H1 (cell line): ENCODE measurements around the gene MYH10. TPM values are rescaled to one million over a fixed set of nuclear protein-coding genes. Genes with fewer than 3 reads are reported as not detected.

Source experiments
- CTCF ChIA-PET: fragments of 300-600 bp; sonication (Branson Sonifier 250); formaldehyde crosslinking; loops from one replicate; lab custom pipeline; 2021; ENCODE audit not compliant: partially characterized antibody; lab: Charles Lee
- POLR2A ChIA-PET: fragments of 300-600 bp; sonication (Branson Sonifier 250); formaldehyde crosslinking; loops from one replicate; lab custom pipeline; 2021; ENCODE audit warnings: inconsistent platforms; ENCODE audit not compliant: partially characterized antibody; lab: Charles Lee
- DNase-seq, 2 experiments: peaks; one replicate each; pipeline versions ENCODE4 v3.0.0 to v3.0.0-alpha.2; 2010 to 2022; ENCODE audit warnings: low spot score in 2 of 2, low read depth in 1 of 2, mixed read lengths in 1 of 2
- FAIRE-seq: peaks from 2 replicates; lab custom pipeline; 2011; peaks lifted over from hg19 to GRCh38; lab: Jason Lieb, UNC
- H2AFZ ChIP-seq: 2 replicates; pipeline ENCODE4 v1.8.1; 2012; ENCODE audit warnings: low read length, inconsistent platforms
- H2AK5ac ChIP-seq: 2 replicates; pipeline ENCODE4 v1.6.1; 2013; ENCODE audit warnings: low read depth, low read length
- H2BK120ac ChIP-seq: replicated peaks from 2 replicates; pipeline ENCODE3; 2013; ENCODE audit warnings: low read depth, low read length, inconsistent platforms
- H2BK12ac ChIP-seq: 2 replicates; pipeline ENCODE4 v1.6.1; 2013; ENCODE audit warnings: low read depth, low read length
- H2BK15ac ChIP-seq: 2 replicates; pipeline ENCODE4 v1.6.1; 2013; ENCODE audit warnings: low read length
- H2BK20ac ChIP-seq: 2 replicates; pipeline ENCODE4 v1.6.1; 2013; ENCODE audit warnings: low read length
- H2BK5ac ChIP-seq: 2 replicates; pipeline ENCODE4 v1.6.1; 2013; ENCODE audit warnings: low read depth, low read length
- H3K14ac ChIP-seq: 2 replicates; pipeline ENCODE4 v1.6.1; 2013; ENCODE audit warnings: inconsistent platforms; ENCODE audit not compliant: insufficient read length
- H3K18ac ChIP-seq: 2 replicates; pipeline ENCODE4 v1.6.1; 2013; ENCODE audit warnings: low read length; ENCODE audit errors: extremely low read depth
- H3K23ac ChIP-seq: 2 replicates; pipeline ENCODE4 v1.6.1; 2013; ENCODE audit warnings: inconsistent platforms; ENCODE audit not compliant: insufficient read length
- H3K23me2 ChIP-seq: 2 replicates; pipeline ENCODE4 v1.6.1; 2013; ENCODE audit warnings: low read depth, low read length
- H3K27ac ChIP-seq: 2 replicates; pipeline ENCODE4 v1.6.1; 2011; ENCODE audit warnings: low read depth, low read length, inconsistent platforms
- H3K27me3 ChIP-seq, 4 experiments: replicated peaks in 1 of 4; 1 replicate in 1 of 4; 2 replicates in 3 of 4; pipeline versions ENCODE4 v1.6.1 to v1.8.1; 2011 to 2013; ENCODE audit warnings: low read length in 3 of 4, mild to moderate bottlenecking in 3 of 4, inconsistent platforms in 2 of 4, mixed read lengths in 2 of 4, moderate library complexity in 1 of 4; ENCODE audit not compliant: control insufficient read depth in 3 of 4, insufficient read depth in 3 of 4; ENCODE audit errors: extremely low read depth in 1 of 4
- H3K36me3 ChIP-seq, 4 experiments: 2 replicates each; pipeline versions ENCODE4 v1.6.1 to v1.8.1; 2011 to 2013; ENCODE audit warnings: mild to moderate bottlenecking in 4 of 4, low read length in 3 of 4, moderate library complexity in 2 of 4, control low read depth in 1 of 4, inconsistent platforms in 1 of 4; ENCODE audit not compliant: insufficient read depth in 4 of 4, control insufficient read depth in 2 of 4
- H3K4ac ChIP-seq: replicated peaks from 2 replicates; pipeline ENCODE3; 2013; ENCODE audit warnings: low read length, low read depth, mixed read lengths, inconsistent platforms; ENCODE audit not compliant: insufficient read length
- H3K4me1 ChIP-seq, 4 experiments: replicated peaks in 1 of 4; 1 replicate in 1 of 4; 2 replicates in 3 of 4; pipeline versions ENCODE4 v1.6.1 to v1.8.1; 2011 to 2013; ENCODE audit warnings: low read length in 3 of 4, inconsistent platforms in 2 of 4, mixed read lengths in 1 of 4; ENCODE audit not compliant: insufficient read depth in 4 of 4, control insufficient read depth in 3 of 4
- H3K4me2 ChIP-seq, 2 experiments: 2 replicates each; pipeline versions ENCODE4 v1.6.1 to v1.8.1; 2011 to 2013; ENCODE audit warnings: low read depth in 2 of 2, low read length in 2 of 2, control low read depth in 1 of 2, inconsistent platforms in 1 of 2, mild to moderate bottlenecking in 1 of 2; ENCODE audit not compliant: insufficient read depth in 1 of 2
- H3K4me3 ChIP-seq, 4 experiments: fragments of 200-600, 300-600 bp in 1 of 4; sonication (generic), shearing (Covaris generic), sonication (Bioruptor Twin) in 1 of 4; 2 replicates each; pipeline versions ENCODE4 v1.5.1 to v1.8.1; 2011 to 2016; ENCODE audit warnings: low read length in 4 of 4, low read depth in 3 of 4, control low read depth in 2 of 4, inconsistent platforms in 2 of 4, mild to moderate bottlenecking in 2 of 4, mixed read lengths in 1 of 4, moderate library complexity in 1 of 4; ENCODE audit not compliant: insufficient read depth in 2 of 4; ENCODE audit errors: extremely low read depth in 1 of 4
- H3K56ac ChIP-seq: replicated peaks from 2 replicates; pipeline ENCODE3; 2013; ENCODE audit warnings: low read depth, mild to moderate bottlenecking, mixed read lengths, low read length, inconsistent platforms; ENCODE audit not compliant: insufficient read length
- H3K79me1 ChIP-seq: 2 replicates; pipeline ENCODE4 v1.6.1; 2013; ENCODE audit warnings: low read depth, low read length, control low read depth
- H3K79me2 ChIP-seq, 2 experiments: 2 replicates each; pipeline versions ENCODE4 v1.6.1 to v1.8.1; 2012 to 2013; ENCODE audit warnings: low read length in 2 of 2, mild to moderate bottlenecking in 2 of 2, inconsistent platforms in 1 of 2; ENCODE audit not compliant: insufficient read depth in 2 of 2, control insufficient read depth in 1 of 2
- H3K9ac ChIP-seq, 4 experiments: replicated peaks in 1 of 4; 1 replicate in 1 of 4; 2 replicates in 3 of 4; pipeline versions ENCODE4 v1.6.1 to v1.8.1; 2011 to 2013; ENCODE audit warnings: low read depth in 3 of 4, low read length in 3 of 4, control low read depth in 2 of 4, mild to moderate bottlenecking in 2 of 4, moderate library complexity in 2 of 4, inconsistent platforms in 1 of 4; ENCODE audit errors: extremely low read depth in 1 of 4
- H3K9me3 ChIP-seq, 2 experiments: 2 replicates each; pipeline versions ENCODE4 v1.6.1 to v1.8.1; 2012 to 2013; ENCODE audit warnings: mild to moderate bottlenecking in 2 of 2, moderate library complexity in 2 of 2, control low read depth in 1 of 2, inconsistent platforms in 1 of 2, low read depth in 1 of 2, low read length in 1 of 2, mixed read lengths in 1 of 2; ENCODE audit not compliant: insufficient read depth in 2 of 2
- H4K20me1 ChIP-seq, 2 experiments: replicated peaks in 1 of 2; 2 replicates each; pipeline versions ENCODE3 to v1.8.1; 2011 to 2013; ENCODE audit warnings: inconsistent platforms in 2 of 2, low read length in 2 of 2, mild to moderate bottlenecking in 1 of 2; ENCODE audit not compliant: insufficient read depth in 2 of 2, control insufficient read depth in 1 of 2
- H4K5ac ChIP-seq: 2 replicates; pipeline ENCODE4 v1.6.1; 2013; ENCODE audit warnings: low read length, low read depth, mixed read lengths, inconsistent platforms; ENCODE audit not compliant: insufficient read length
- H4K8ac ChIP-seq: 2 replicates; pipeline ENCODE4 v1.8.0; 2013; ENCODE audit warnings: mild to moderate bottlenecking, moderate library complexity, low read length, inconsistent platforms; ENCODE audit not compliant: insufficient read depth; ENCODE audit errors: extremely low read depth
- H4K91ac ChIP-seq: replicated peaks from 2 replicates; pipeline ENCODE3; 2013; ENCODE audit warnings: low read length, mixed read lengths, inconsistent platforms; ENCODE audit not compliant: insufficient read length
- CEBPB ChIP-seq: IDR thresholded peaks from 2 replicates; pipeline ENCODE4 v1.6.1; 2012; ENCODE audit warnings: low read depth, low read length
- E2F6 ChIP-seq: IDR thresholded peaks from 2 replicates; pipeline ENCODE4 v1.6.1; 2012; ENCODE audit warnings: inconsistent platforms
- EP300 ChIP-seq, 2 experiments: IDR thresholded peaks; 1 replicate in 1 of 2; 2 replicates in 1 of 2; pipeline ENCODE4 v1.6.1; 2011 to 2012; ENCODE audit warnings: low read depth in 2 of 2, low read length in 2 of 2, mild to moderate bottlenecking in 2 of 2, borderline replicate concordance in 1 of 2, inconsistent platforms in 1 of 2, moderate library complexity in 1 of 2
- GABPA ChIP-seq: IDR thresholded peaks from 2 replicates; pipeline ENCODE4 v1.6.1; 2011; ENCODE audit warnings: mild to moderate bottlenecking, low read length, moderate library complexity, borderline replicate concordance; ENCODE audit not compliant: insufficient read depth
- HDAC2 ChIP-seq, 2 experiments: fragments of 300-600 bp in 1 of 2; sonication (generic) in 1 of 2; IDR thresholded peaks; 2 replicates each; pipeline ENCODE4 v1.6.1; 2011 to 2012; ENCODE audit warnings: low read depth in 2 of 2, low read length in 2 of 2, mild to moderate bottlenecking in 2 of 2, moderate library complexity in 2 of 2, borderline replicate concordance in 1 of 2, inconsistent platforms in 1 of 2
- MAFK ChIP-seq: IDR thresholded peaks from 2 replicates; pipeline ENCODE4 v1.6.1; 2012; ENCODE audit warnings: low read depth, mild to moderate bottlenecking, improper control_type of control experiment, low read length
- RAD21 ChIP-seq, 2 experiments: IDR thresholded peaks in 1 of 2; conservative IDR thresholded peaks in 1 of 2; 2 replicates each; pipeline ENCODE4 v1.6.1; 2011; ENCODE audit warnings: low read depth in 2 of 2, low read length in 2 of 2, improper control_type of control experiment in 1 of 2, inconsistent platforms in 1 of 2, mild to moderate bottlenecking in 1 of 2, moderate library complexity in 1 of 2
- RBBP5 ChIP-seq: IDR thresholded peaks from 2 replicates; pipeline ENCODE4 v1.7.1; 2012; ENCODE audit warnings: low read depth, mild to moderate bottlenecking, inconsistent platforms, low read length, moderate library complexity, borderline replicate concordance
- TBP ChIP-seq: IDR thresholded peaks from 2 replicates; pipeline ENCODE4 v1.6.1; 2011; ENCODE audit warnings: low read depth, low read length, improper control_type of control experiment
- USF2 ChIP-seq: IDR thresholded peaks from 2 replicates; pipeline ENCODE4 v1.6.1; 2011; ENCODE audit warnings: low read length, improper control_type of control experiment
- WGBS, 2 experiments: shearing (Covaris generic) in 1 of 2; methylation state at CpG; one replicate each; pipeline versions ENCODE4 v1.1.6 to v1.1.7; 2013 to 2015; ENCODE audit warnings: low lambda C conversion rate in 2 of 2, mixed read lengths in 2 of 2, inconsistent platforms in 1 of 2, low coverage in 1 of 2, missing lambda C conversion rate in 1 of 2; ENCODE audit not compliant: insufficient replicate concordance in 2 of 2, insufficient coverage in 1 of 2, insufficient read length in 1 of 2; ENCODE audit errors: extremely low coverage in 1 of 2, missing lambda C conversion rate in 1 of 2; 5-methylcytosine and 5-hydroxymethylcytosine counted together
- polyA plus RNA-seq, 7 experiments: library from polyadenylated mRNA; depleted of rRNA in 3 of 7; stranded (reverse) in 5 of 7; unstranded in 2 of 7; fragments of >200 nt in 5 of 7; fragments of 200-250 nt in 2 of 7; gene quantifications; 1 replicate in 5 of 7; 2 replicates in 1 of 7; 4 replicates in 1 of 7; pipeline versions ENCODE4 v1.2.1 to v1.2.3, GENCODE V29; 2011 to 2013; ENCODE audit warnings: missing spikeins in 2 of 7, mixed read lengths in 2 of 7
- total RNA-seq: library from RNA; stranded (reverse); fragmentation: NEBNext Ultra II Directional; extraction: Animal tissue kit (Norgen Biotek cat#: 25700); gene quantifications from 2 replicates; pipeline ENCODE4 v1.2.1, GENCODE V29; 2021

Gene MYH10
- total and polyA plus RNA-seq, 2 of the 8 experiments (the other 6 are each of a cell fraction or from before 2014, with no cell fraction given): 64.1 to 289 TPM

- H2BK12ac ChIP-seq: no peak overlapping the region
- H4K5ac ChIP-seq: no peak overlapping the region
- H4K91ac ChIP-seq: no peak overlapping the region
- no peak overlapping the region for H3K27ac ChIP-seq
- H3K27me3 ChIP-seq: no peaks in the 10 kb centered on the region
- no peaks in the 10 kb centered on the region for H3K4me1 ChIP-seq
- H3K18ac ChIP-seq: no peak overlapping the region
- no peak overlapping the region for H2BK20ac ChIP-seq
- no peak overlapping the region for H3K56ac ChIP-seq
- H3K23me2 ChIP-seq: no peaks in the 10 kb centered on the region; the same call in 1 of the 2 replicates
- no peak overlapping the region for H3K23ac ChIP-seq
- H3K14ac ChIP-seq: no peak overlapping the region
- H2BK15ac ChIP-seq: no peak overlapping the region
- no peaks in the 10 kb centered on the region for H4K20me1 ChIP-seq
- TF ChIP-seq CEBPB (no peak), E2F6 (no peak), GABPA (no peak), USF2 (no peak), EP300 (IDR thresholded peaks at IDR 0.05; ENCODE audit: borderline replicate concordance in 1 of 2, low read depth in 2 of 2, low read length in 2 of 2) (no peak), RBBP5 (no peak), HDAC2 (IDR thresholded peaks at IDR 0.05; ENCODE audit: borderline replicate concordance in 1 of 2, low read depth in 2 of 2, low read length in 2 of 2) (no peak), MAFK (no peak), TBP (no peak), RAD21 (IDR thresholded peaks at IDR 0.05 in 1 of 2, conservative IDR thresholded peaks at IDR 0.05 in 1 of 2; ENCODE audit: low read depth in 2 of 2, low read length in 2 of 2) (no peak)
- FAIRE-seq (no peak), DNase-seq (no peak)
- no peak overlapping the region for H2BK5ac ChIP-seq
- no peak overlapping the region for H3K4ac ChIP-seq
- no peaks in the 10 kb centered on the region for H3K79me2 ChIP-seq
- peaks cover 7% of the 10 kb centered on the region in 2 experiments; a peak in 2 of 4 replicates for H3K9me3 ChIP-seq
- 89% methylated on average over 6 of the region's 6 CpGs; no CpG with 5 or more reads in 1 of the 2 experiments for WGBS, 2 experiments
- no peak overlapping the region for H2BK120ac ChIP-seq
- no peak overlapping the region for H2AFZ ChIP-seq
- ChIA-PET CTCF (interaction anchor here (0.9 to 1.1 kb wide), 2 partner anchors 9 to 82 kb away, joined by 4 to 5 read pairs; no protein-coding TSS in a partner anchor), POLR2A (interaction anchor here (0.7 kb wide), 1 partner anchor 40 kb away, joined by 3 read pairs; no protein-coding TSS in a partner anchor)
- no peaks in the 10 kb centered on the region for H3K79me1 ChIP-seq
- no peaks in the 10 kb centered on the region for H3K36me3 ChIP-seq
- no peak overlapping the region for H3K9ac ChIP-seq
- H3K4me2 ChIP-seq: no peak overlapping the region
- no peak overlapping the region for H2AK5ac ChIP-seq
- no peak overlapping the region for H4K8ac ChIP-seq
- H3K4me3 ChIP-seq: no peak overlapping the region
These were observed 28.3 kb upstream of the MYH10 start for GRCh38 chr17:8658810-8659209.
